IPS-18c (cell line): ENCODE results near the gene C3orf70.
"Not testable (repeated sequence)": the region's sequence is repeated elsewhere in the genome, so short reads cannot be mapped to it uniquely, and the experiment has no call there.

Experiments
- H3K4me3 ChIP-seq: 2 replicates; pipeline ENCODE4 v1.7.0; 2013; ENCODE audit warnings: low read depth, mild to moderate bottlenecking, low read length, moderate library complexity; ENCODE audit not compliant: insufficient read depth
- H3K9me3 ChIP-seq: one replicate; pipeline ENCODE4 v1.6.1; 2013; ENCODE audit warnings: mild to moderate bottlenecking, low read length, moderate library complexity; ENCODE audit not compliant: control insufficient read depth, insufficient read depth

C3orf70 gene

GRCh38 chr3:185109012-185109411 lies 43.8 kb downstream of the C3orf70 start:
- not testable (repeated sequence) for H3K9me3 ChIP-seq, H3K4me3 ChIP-seq

DNA sequence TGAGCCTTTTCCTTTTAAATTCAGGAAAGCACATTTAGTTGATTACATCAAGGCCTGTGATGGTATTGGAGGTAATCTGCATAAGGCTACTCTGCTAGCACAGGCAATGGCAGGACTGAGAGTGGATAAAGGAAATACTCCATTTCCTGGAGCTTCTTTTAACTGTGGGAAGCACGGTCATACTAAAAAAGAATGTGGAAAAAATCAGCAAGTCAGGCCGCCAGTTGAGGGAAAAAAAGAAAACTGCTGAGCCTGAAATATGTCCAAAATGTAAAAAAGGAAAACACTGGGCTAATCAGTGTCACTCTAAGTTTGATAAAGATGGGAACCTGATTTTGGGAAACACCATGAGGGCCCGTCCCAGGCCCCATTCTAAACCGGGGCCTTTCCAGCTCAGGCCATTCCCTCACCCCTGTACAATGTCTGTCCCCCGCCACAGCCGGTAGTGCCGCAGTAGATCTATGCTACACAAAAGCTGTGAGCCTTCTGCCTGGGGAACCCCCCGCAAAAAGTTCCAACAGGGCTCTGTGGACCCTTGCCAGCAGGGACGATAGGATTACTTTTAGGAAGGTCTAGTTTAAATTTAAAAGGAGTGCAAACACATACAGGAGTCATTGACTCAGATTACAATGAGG lies 46.5 kb downstream of the C3orf70 start:
- H3K4me3 ChIP-seq, H3K9me3 ChIP-seq: not testable (repeated sequence)

GRCh38 chr3:185103359-185104127 lies 49.3 kb downstream of the C3orf70 start:
- no peaks in the 10 kb centered on the region for H3K9me3 ChIP-seq
- H3K4me3 ChIP-seq, result no peak overlapping the region

- Histone ChIP-seq H3K9me3 (no peaks in the 10 kb centered on the region), H3K4me3 (no peak overlapping the region)
These were observed 58.2 kb downstream of the C3orf70 start for GRCh38 chr3:185094697-185095096.

GRCh38 chr3:185093116-185093515 lies 59.7 kb downstream of the C3orf70 start:
- Histone ChIP-seq H3K9me3 (no peaks in the 10 kb centered on the region), H3K4me3 (no peak overlapping the region)

DNA sequence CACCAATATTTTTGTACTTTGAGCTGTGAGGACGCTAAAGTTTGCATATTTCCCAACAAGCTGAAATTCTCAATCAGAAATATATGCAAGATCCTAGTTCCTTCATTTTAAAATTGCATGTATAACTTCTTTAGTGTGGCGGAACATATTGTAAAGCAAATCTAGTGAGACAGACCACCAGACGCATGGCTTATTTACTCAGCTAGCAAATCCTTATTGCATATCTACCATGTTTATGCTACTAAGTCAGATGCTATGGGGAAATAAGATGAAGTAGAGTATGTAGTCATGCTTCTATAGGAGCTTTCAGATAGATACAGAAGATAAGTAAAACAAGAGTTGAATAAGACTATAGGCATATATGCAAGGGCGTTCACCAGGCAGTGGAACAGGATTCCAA lies 62.0 kb downstream of the C3orf70 start:
- Histone ChIP-seq H3K9me3 (no peaks in the 10 kb centered on the region), H3K4me3 (no peak overlapping the region)

GRCh38 chr3:185089751-185090150 lies 63.1 kb downstream of the C3orf70 start:
- Histone ChIP-seq H3K9me3 (no peaks in the 10 kb centered on the region), H3K4me3 (no peak overlapping the region)

DNA sequence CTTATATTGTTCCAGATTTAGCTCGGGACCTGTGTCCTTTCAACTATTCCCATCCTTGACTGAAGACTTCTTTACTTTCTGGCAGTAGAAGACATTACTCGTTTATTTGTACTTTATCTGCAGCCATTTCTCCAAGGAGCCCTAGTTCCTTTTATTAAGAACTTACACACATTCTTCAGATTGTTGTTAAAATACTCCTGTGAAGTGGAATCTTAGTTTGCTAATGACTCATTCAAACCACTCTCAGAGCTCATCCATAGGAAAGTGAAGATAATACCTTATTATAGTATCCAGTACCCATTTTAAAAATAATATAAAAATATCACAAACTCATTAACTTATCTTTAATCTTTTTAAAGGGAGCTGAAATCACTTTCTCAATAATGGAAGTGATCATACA lies 63.5 kb downstream of the C3orf70 start:
- Histone ChIP-seq H3K4me3 (no peak overlapping the region), H3K9me3 (no peaks in the 10 kb centered on the region)

DNA sequence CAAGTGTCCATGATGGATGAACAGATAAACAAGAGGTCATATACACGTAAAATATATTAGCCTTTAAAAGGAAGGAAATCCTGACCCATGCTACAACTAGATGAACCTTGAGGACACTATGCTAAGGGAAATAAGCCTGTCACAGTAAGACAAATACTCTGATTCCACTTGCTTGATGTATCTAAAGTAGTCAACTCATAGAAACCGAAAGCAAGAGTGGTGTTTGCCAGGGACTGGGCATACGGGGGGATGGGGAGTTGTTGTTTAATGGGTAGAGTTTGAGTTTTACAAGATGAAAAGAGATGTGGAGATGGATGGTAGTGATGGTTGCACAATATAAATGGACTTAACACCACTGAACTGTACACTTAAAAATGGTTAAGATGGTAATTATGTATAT lies 65.4 kb downstream of the C3orf70 start:
- Histone ChIP-seq H3K9me3 (no peaks in the 10 kb centered on the region), H3K4me3 (no peak overlapping the region)

- H3K4me3 ChIP-seq, result no peak overlapping the region
These were observed 68.0 kb downstream of the C3orf70 start for GRCh38 chr3:185084901-185085300.

GRCh38 chr3:185084402-185084801 lies 68.5 kb downstream of the C3orf70 start:
- Histone ChIP-seq H3K4me3 (no peak overlapping the region), H3K9me3 (no peaks in the 10 kb centered on the region)

More at GRCh38 chr3:185084901-185085300, 68.0 kb downstream of the C3orf70 start:
- no peaks in the 10 kb centered on the region for H3K9me3 ChIP-seq

DNA sequence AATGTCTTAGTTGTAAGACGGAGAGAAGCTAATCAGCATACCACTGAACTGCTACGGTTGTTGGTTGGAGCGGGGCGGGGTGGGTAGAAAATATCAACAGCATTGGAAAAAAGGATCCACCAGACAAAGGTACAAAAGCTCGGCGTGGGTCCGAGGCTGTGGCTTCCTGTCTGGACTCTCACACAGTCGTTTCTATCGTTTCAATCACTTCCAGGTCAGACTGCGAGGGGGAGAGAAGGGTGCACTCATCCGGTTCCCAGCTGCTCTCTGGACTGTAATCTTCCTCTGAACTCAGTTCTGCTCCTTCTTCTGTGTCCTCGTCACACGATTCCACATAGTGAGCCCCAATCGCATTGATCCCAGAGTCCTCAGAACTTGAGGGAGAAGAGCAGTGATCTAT lies 70.0 kb downstream of the C3orf70 start:
- no peak overlapping the region for H3K4me3 ChIP-seq

GRCh38 chr3:185082149-185082548 lies 70.7 kb downstream of the C3orf70 start:
- H3K4me3 ChIP-seq, result no peak overlapping the region
- peaks cover 1% of the 10 kb centered on the region for H3K9me3 ChIP-seq

More for the DNA sequence above, 70.0 kb downstream of the C3orf70 start:
- no peaks in the 10 kb centered on the region for H3K9me3 ChIP-seq

- peaks cover 2% of the 10 kb centered on the region for H3K9me3 ChIP-seq
- no peak overlapping the region for H3K4me3 ChIP-seq
These were observed 71.3 kb downstream of the C3orf70 start for GRCh38 chr3:185081521-185081920.

DNA sequence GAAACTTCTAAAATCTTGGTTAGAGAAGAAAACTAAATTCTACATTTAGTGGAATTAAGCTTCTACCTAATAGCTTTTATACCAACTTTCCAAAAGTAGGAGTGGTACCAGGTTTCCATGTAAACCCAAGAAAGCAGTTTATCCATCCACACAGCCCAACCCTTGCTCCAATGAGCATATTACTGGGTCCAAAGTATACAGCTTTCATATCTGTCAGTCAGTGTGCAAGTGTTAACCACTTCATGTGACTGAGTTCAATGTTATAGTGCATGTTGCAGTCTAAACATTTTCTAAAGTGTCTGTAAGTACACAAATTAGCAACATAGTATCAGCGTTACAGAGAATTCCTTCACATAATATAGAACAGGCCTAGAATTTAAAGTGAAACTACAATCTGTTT lies 73.2 kb downstream of the C3orf70 start:
- no peak overlapping the region for H3K4me3 ChIP-seq
- H3K9me3 ChIP-seq, result peaks cover 2% of the 10 kb centered on the region

DNA sequence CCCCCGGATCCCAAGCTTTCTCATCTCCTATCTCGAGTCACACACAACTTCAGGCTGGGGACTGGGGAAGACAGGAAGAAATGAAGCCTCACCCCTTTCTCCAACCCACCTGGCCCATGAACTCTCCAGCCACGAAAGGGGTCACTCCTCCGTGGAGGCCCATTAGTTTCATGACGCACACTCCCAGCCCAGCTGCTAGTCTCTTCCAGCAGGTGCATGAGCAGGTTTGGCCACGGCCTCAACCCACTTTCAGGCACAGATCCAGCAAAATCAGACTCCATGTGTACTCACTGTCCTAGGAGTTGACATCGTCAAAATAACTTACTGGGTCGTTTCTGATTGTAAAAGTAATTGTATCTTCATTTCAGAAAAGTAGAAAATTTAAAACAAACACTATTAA lies 76.6 kb downstream of the C3orf70 start:
- Histone ChIP-seq H3K9me3 (peaks cover 6% of the 10 kb centered on the region), H3K4me3 (no peak overlapping the region)

GRCh38 chr3:185075547-185075946 lies 77.3 kb downstream of the C3orf70 start:
- Histone ChIP-seq H3K9me3 (peaks cover 6% of the 10 kb centered on the region), H3K4me3 (no peak overlapping the region)

GRCh38 chr3:185071287-185071800 lies 81.5 kb downstream of the C3orf70 start:
- no peak overlapping the region for H3K4me3 ChIP-seq
- peaks cover 4% of the 10 kb centered on the region for H3K9me3 ChIP-seq
